Mucosa of gallbladder (tissue), 1 donor: ENCODE data around the gene INPP1. TPM values are rescaled to one million over a fixed set of nuclear protein-coding genes. Genes with fewer than 3 reads are reported as not detected.

Experiments
- DNase-seq: peaks from one replicate; pipeline ENCODE4 v3.0.0-alpha.2; 2020; ENCODE audit warnings: low spot score
- total RNA-seq: library from RNA; stranded (reverse); gene quantifications from one replicate; pipeline ENCODE4 v1.2.1, GENCODE V29; 2021
- donor health status: DM: no; HTN: no; CAD: no.

The INPP1 gene
- total RNA-seq, 1 donor from 2014 or later, result 41.8 TPM

- no peak for DNase-seq
Measured at GRCh38 chr2:190361572-190361971, 18.2 kb downstream of the INPP1 start.

GRCh38 chr2:190362894-190363293, 19.5 kb downstream of the INPP1 start:
- no peak for DNase-seq

GRCh38 chr2:190365499-190366204, 22.3 kb downstream of the INPP1 start:
- DNase-seq, result no peak

GRCh38 chr2:190366248-190366753, 22.9 kb downstream of the INPP1 start:
- no peak for DNase-seq

GRCh38 chr2:190367091-190367490, 23.7 kb downstream of the INPP1 start:
- DNase-seq, result no peak

- DNase-seq, result no peak
Measured at GRCh38 chr2:190369635-190370034, 26.2 kb downstream of the INPP1 start.

GRCh38 chr2:190376083-190376482, 32.7 kb downstream of the INPP1 start:
- no peak for DNase-seq

GRCh38 chr2:190376591-190377245, 33.3 kb downstream of the INPP1 start:
- no peak for DNase-seq

GRCh38 chr2:190378880-190379237, 35.5 kb downstream of the INPP1 start:
- no peak for DNase-seq

- no peak for DNase-seq
Measured at GRCh38 chr2:190379249-190379964, 36.0 kb downstream of the INPP1 start.

- no peak for DNase-seq
Measured at GRCh38 chr2:190380962-190381412, 37.6 kb downstream of the INPP1 start.

- peak; percentile 41 for DNase-seq
Measured at GRCh38 chr2:190382851-190383250, 39.5 kb downstream of the INPP1 start.

- no peak for DNase-seq
Measured at GRCh38 chr2:190387422-190387821, 44.0 kb downstream of the INPP1 start.

- DNase-seq, result no peak
Measured at GRCh38 chr2:190396271-190396670, 52.9 kb downstream of the INPP1 start.

- no peak for DNase-seq
Measured at GRCh38 chr2:190402986-190403603, 59.7 kb downstream of the INPP1 start.

GRCh38 chr2:190404487-190404886, 61.1 kb downstream of the INPP1 start:
- DNase-seq, result no peak

GRCh38 chr2:190405070-190405469, 61.7 kb downstream of the INPP1 start:
- no peak for DNase-seq

- DNase-seq, result no peak
Measured at GRCh38 chr2:190405995-190406394, 62.6 kb downstream of the INPP1 start.

- no peak for DNase-seq
Measured at GRCh38 chr2:190406805-190407204, 63.4 kb downstream of the INPP1 start.

- DNase-seq, result no peak
Measured at GRCh38 chr2:190407246-190407661, 63.9 kb downstream of the INPP1 start.

GRCh38 chr2:190407662-190408537, 64.5 kb downstream of the INPP1 start, which contains the start of gene MFSD6:
TSS of gene MFSD6 (plus strand) at chr2:190408355. CDS start at chr2:190436030, 27,675 bp downstream.
- DNase-seq, result peak; percentile 49
